CMK (cell line): Measurements from ENCODE around the gene DPYSL5.

Experiments used
- DNase-seq: peaks from one replicate; pipeline ENCODE4 v3.0.0-alpha.2; 2010; ENCODE audit warnings: low read depth

The DPYSL5 gene

DNA sequence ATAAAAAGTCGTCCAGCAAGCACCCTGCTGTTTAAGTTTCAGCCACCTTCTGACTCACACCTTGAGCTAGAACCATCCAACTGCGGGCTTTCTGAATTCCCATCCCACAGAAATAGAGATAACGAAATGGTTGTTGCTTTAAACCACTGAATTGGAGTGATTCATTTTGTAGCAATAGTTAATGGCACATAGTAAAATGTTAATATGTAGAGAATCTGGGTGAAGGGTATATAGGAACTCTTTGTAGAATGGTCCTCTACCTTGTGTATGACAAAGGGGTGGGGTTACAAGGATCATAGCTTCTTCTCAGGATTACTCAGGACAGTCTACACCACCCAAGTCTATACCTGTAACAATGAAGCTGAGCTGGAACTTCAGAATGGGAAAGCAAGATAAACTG, 120.1 kb downstream of the DPYSL5 start:
- no peak for DNase-seq

DNA sequence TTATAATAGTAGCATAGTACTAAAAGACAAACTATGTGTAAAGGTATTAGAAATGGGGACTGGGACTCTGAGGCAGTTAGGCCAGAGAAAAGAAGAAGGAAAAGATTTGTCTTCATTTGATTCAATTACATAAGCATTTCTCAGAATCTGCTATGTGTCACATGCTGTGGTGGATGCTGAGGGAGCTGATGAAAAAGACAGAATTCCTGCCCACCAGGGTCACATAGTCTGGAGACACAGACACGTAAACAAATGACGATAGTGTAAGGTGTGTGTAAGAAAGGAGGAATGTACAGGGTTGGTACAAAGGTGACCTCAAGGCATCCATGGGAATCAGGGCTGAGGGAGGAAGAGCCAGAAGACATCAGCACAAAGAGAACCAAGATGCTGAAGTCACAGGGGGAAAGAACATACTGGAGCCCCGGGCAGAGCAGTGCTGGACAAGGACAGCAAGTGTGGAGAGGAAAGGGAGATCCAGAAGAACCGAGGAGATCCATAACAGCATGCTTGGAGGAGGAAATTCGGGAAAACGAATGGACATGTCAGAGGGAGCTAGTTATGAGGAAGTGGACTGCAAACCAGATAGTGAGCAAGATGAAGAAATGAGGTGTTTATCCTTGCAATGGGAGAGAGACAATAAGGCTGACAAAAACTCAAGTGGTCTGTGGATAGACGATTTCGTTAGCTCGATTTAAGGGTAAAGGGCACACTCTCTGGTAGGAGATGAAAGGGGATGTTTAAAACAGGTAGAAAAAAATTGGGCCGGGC, 121.3 kb downstream of the DPYSL5 start:
- DNase-seq, result no peak

- peak; percentile 36 for DNase-seq
Measured at GRCh38 chr2:26970244-26970927, 122.5 kb downstream of the DPYSL5 start, which contains the start of gene MAPRE3. Gene MAPRE3 (plus strand): TSS chr2:26970637. CDS start chr2:27022219, 51,582 bp downstream.

DNA sequence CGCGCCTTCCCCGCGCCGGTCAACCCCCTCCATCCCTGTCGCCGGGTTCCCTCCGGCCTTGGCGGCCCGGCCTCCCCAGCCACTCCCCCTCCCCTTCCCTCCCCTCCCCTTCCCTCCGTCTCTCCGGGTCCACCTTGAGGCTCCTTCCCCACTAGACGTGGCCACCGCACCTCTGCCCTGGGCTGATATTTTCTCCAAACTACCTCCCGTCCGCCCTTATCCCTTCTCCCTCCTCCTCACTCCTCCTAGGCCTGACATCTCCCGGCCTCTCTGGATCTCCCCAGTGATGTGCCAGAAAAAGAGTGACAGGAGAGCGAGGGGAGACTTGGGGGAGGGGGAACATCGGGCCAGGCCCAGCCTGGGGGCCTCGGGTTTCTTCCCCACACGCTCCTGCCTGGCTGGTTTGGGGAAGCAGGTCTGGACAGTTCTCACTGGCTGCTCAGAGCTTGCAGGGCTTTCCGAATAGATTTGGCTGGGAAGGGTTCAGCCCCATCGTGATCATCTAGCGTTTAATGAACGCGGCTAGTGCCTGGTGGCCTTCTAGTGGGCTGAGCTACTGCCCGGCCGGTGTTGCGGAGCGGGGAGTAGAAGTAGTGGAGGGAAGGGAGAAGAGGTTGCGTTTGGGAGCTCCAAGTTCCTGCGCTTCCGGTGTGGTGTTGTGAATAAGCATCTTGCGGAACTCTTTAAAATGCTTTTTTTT, 123.1 kb downstream of the DPYSL5 start:
- no peak for DNase-seq

DNA sequence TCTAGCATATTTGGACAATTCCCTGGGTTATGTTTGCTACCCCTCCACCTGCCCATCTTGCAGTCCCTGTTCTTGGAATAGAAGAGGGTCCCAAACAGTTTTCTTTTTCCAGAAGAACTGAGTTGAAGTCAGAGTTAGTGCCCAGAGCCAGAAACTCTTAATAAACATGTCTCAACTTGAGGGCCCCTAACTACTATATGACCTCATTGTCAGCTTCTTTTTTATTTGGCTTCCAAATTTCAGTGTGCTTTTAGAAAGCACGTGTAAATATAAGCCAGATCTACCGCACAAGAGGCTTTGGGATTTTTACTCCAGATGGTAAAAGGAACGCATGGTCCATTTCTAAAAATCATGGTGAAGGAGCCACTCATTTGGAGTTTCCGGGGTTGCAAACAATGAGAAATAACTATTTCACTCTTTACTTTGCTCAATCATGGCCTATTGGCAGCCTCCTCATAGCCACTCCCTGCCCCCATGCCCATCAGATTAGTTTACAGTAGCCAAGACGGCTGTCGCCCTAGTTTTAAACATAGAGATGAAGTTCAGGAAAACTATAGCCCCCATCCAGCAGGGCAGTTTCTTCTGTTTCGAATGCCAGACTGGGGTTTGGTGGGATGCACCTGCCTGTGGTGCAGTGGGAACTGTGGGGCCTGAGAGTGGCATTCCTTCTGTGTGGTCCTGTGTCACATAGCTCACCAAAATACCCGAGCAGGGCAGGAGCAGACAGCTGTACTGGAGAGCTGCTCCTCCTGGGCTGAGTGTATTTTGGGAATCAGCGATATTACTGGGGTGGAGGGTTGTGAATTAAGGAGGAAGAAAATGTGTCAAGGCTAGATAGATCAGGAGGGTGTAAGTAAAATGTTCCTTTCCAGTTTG, 124.2 kb downstream of the DPYSL5 start:
- no peak for DNase-seq

DNA sequence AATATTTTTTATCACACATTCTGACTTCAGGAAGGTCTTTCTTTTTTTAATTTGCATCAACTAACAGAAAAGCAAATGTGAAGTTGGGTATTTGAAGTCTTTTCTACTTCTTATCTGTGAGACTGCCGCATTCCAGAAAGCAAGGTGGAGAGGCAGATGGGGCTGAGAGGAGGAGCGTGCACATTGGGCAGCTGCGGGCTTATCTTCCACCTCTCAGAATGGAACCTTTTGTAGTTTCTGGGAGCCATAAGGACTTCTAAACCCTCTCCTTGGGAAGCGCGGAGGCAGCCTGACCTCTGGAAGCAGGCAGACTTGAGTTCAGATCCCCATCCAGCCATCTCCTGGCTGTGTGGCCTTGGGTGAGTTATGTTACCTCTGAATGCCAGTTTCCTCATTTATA, 126.4 kb downstream of the DPYSL5 start:
- no peak for DNase-seq

DNA sequence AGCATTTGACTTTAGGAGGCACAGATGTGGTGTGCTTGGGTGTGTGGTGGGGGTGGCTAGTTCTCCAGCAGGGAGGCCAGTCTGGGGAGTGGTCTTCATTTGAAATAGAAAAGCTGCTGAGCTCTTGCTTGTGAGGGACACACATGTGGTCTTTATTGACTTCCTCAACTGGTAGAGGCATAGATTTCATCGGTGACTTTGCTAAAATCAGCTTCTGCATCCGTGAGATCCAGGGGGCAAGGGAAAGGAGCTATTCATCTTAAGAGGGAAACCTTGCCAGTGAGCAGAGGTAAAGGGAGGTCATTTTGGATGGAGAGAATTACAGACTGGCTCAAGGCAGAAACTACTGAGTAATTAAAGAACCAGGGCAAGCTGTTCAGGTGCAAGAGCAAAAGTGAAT, 127.2 kb downstream of the DPYSL5 start:
- DNase-seq, result no peak

DNA sequence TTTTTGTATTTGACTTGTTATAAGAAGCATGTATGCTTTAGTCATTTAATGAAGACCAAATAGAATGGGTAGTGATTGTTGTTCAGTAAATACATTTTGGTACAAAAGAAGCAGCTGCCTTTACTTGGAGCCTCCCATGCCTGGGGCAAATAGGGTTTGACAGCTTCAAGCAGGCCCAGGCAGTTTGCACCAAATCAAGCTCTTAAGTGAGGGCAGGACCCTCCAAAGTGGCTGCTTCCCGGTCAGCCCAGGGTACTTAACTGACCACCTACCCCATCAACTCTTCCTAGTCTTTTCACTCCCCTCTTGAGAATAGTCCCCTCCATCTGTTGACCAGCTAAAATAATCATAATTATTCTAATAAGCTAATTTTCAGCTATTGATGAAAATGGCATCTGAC, 127.7 kb downstream of the DPYSL5 start:
- no peak for DNase-seq

- DNase-seq, result no peak
Measured at GRCh38 chr2:26976237-26976636, 128.3 kb downstream of the DPYSL5 start.

DNA sequence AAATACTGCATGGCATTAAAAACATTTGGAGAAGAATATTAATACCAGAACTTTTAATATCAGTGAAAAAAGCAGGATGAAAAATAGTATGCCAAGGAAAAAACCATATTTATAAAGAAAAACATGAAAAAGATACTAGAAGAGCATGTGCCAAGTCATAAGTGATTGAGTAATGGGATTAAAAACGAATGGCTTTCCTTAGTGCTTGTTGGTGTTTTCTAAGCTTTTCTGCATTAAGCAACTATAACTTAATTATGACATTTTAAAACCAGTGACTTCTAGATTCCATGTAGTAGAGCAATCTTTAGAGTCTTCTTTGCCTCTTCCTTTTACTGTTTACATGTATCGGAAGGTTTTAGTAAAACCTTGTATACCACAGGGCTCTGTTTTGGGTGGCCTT, 129.1 kb downstream of the DPYSL5 start:
- no peak for DNase-seq

DNA sequence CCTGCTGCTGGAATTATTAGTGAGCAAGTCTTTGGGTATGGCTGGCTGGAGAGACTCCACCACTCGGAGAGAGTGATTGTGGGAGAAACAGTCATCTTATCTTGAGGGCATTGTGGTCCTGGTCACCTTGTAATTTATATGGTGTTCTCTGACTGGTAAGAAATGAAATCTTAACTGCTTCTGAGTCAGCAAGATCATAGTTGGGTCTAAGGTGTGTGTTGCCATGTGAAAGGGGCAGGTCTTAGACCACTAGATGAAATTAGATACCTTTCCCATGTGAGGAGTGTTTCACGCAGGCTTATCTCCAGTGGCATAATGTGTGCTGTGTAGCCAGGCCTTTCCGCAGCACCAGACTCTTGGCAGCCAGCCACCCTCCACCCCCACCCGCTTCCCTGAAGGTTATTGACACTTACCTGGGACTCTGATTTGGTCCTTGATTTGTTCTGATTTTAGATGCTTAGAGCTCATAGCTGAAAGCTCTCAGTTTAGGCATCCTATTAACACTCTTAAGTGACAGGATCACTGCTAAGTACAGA, 130.2 kb downstream of the DPYSL5 start:
- no peak for DNase-seq

DNA sequence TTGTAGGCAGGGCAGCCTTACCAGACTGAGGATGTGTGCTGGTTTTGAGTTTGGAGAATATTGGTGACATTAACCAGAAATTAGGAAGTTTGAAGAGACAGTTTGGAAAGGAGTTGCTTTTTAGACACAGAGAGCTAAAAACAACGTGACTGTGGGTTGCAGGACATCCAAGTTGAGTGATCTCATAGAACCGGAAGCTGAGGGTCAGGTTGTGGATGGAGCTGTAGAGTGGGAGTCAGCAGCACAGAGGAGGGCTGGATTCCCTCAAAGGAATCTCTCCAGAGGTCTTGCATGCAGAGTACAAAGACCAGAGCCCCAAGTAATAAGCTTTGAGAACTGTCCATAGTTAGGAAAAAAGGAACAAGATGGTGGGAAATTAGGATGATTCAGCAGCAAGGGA, 131.8 kb downstream of the DPYSL5 start:
- no peak for DNase-seq

- no peak for DNase-seq
Measured at GRCh38 chr2:26980971-26981370, 133.0 kb downstream of the DPYSL5 start.

DNA sequence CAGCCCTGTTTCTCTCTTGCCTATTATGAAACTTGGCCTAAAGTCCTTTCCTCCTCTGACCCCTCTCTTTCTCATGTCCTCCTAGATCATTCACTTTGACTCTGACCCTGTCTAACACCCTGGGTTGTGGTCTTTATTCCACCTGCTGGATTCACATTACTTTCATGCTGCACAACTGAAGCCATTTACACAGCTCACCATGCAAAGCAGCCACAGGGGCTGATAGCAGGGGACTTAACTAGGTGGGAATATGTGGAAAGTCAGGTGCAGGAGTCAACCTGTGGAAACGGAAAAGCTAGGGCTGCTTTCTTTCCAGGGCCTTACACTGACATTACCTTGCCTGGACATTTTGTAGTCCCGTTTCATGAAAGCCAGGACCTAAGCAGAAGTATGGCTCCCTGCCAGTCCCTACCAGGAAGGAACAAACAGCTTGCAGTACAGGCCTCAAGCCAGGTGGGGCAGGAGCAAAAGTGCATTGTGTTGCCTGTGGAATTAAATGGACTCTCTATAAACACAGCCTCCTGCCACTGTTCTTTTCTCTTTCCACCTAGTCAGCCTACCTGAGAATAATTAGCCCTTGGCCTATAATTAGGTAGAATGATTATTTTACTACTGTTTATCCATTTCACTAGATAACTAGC, 134.3 kb downstream of the DPYSL5 start:
- no peak for DNase-seq

- DNase-seq, result no peak
Measured at GRCh38 chr2:26983746-26984145, 135.8 kb downstream of the DPYSL5 start.

- DNase-seq, result no peak
Measured at GRCh38 chr2:26985807-26986206, 137.9 kb downstream of the DPYSL5 start.

DNA sequence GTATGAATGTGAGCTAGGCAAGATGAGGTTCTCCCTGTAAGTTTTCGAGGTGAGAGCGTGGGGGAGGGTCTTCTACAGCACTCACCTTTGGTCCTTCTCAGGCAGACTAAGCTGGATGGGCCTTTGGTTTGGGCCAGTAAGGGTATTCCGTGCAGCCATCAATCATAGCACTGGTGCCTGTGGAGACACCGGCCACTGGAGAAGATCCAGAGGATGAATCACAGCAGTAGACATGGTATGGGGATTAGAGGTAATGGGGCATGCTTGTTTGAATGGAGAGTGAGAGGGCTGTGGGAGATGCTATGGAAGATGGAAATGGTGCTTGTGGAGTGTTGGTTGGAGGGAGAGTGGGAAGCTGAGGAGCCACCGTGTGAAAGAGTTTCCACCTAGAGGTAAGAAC, 138.6 kb downstream of the DPYSL5 start:
- no peak for DNase-seq

GRCh38 chr2:26988058-26988860, 140.3 kb downstream of the DPYSL5 start:
- DNase-seq, result no peak

GRCh38 chr2:26989156-26989555, 141.2 kb downstream of the DPYSL5 start:
- no peak for DNase-seq

- no peak for DNase-seq
Measured at GRCh38 chr2:26991717-26992116, 143.8 kb downstream of the DPYSL5 start.
